ENCODE results near the gene SNX8. TPM values are rescaled to one million over a fixed set of nuclear protein-coding genes. Genes with fewer than 3 reads are reported as not detected.

SNX8 gene
- total RNA-seq (2022; extraction: Qiagen RNA extraction): 72.1 to 140 TPM (median 129 TPM) in 5 replicates

GRCh38 chr7:2314209-2314955, at the start of gene SNX8:
Gene SNX8, minus strand, starts transcription at chr7:2314441. Its CDS starts 20 bp downstream, at chr7:2314421.

GRCh38 chr7:2354186-2354938, 40.1 kb upstream of the SNX8 start, which contains the start of gene EIF3B:
Gene EIF3B, plus strand, starts transcription at chr7:2354827. Its CDS starts 95 bp downstream, at chr7:2354922.

GRCh38 chr7:2241580-2242540, 72.4 kb downstream of the SNX8 start, which contains the start of the genes MRM2 and NUDT1:
Gene MRM2, minus strand, starts transcription at chr7:2242205. Its CDS starts 36 bp downstream, at chr7:2242169.
Gene NUDT1, plus strand, starts transcription at chr7:2242226. Its CDS starts 2,349 bp downstream, at chr7:2244575.

GRCh38 chr7:2232766-2233520, 81.3 kb downstream of the SNX8 start, which contains the start of gene MAD1L1:
Gene MAD1L1, minus strand, starts transcription at chr7:2232945. Its CDS starts 2,812 bp downstream, at chr7:2230133.

Other genes starting within 250 kb of the SNX8 start
- 18.8 to 29.1 TPM (median 22.3 TPM) in 5 replicates for gene MAD1L1, start 81.5 kb downstream of the SNX8 start, total RNA-seq (2022; extraction: Qiagen RNA extraction)
- 50.9 to 57.2 TPM (median 56.4 TPM) in 5 replicates for gene MRM2, start 72.2 kb downstream of the SNX8 start, total RNA-seq (2022; extraction: Qiagen RNA extraction)
- gene NUDT1, start 72.2 kb downstream of the SNX8 start, total RNA-seq (2022; extraction: Qiagen RNA extraction): 96.3 to 103 TPM (median 99.2 TPM) in 5 replicates
- gene EIF3B, start 40.4 kb upstream of the SNX8 start, total RNA-seq (2022; extraction: Qiagen RNA extraction): 237 to 252 TPM (median 244 TPM) in 5 replicates
- gene CHST12, start 89.2 kb upstream of the SNX8 start, total RNA-seq (2022; extraction: Qiagen RNA extraction): 7.0 to 14.4 TPM (median 11.8 TPM) in 5 replicates
- gene GRIFIN, start 162.0 kb upstream of the SNX8 start, total RNA-seq (2022; extraction: Qiagen RNA extraction): not detected in 5 replicates
- 9.4 to 18.4 TPM (median 15.7 TPM) in 5 replicates for gene LFNG, start 205.3 kb upstream of the SNX8 start, total RNA-seq (2022; extraction: Qiagen RNA extraction)
- gene BRAT1, start 241.1 kb upstream of the SNX8 start, total RNA-seq (2022; extraction: Qiagen RNA extraction): 18.6 to 33.1 TPM (median 32.1 TPM) in 5 replicates
- gene IQCE, start 244.5 kb upstream of the SNX8 start, total RNA-seq (2022; extraction: Qiagen RNA extraction): 7.8 to 13.0 TPM (median 12.2 TPM) in 5 replicates

Measured in A549 treated with dexamethasone at 1 μM for 4 hours (cell line).